ENCODE data around the gene MYOM1. TPM values are rescaled to one million over a fixed set of nuclear protein-coding genes. Genes with fewer than 3 reads are reported as not detected.
A peak's percentile ranks its signal among the peaks of the same experiment; 100 is the strongest.

Gene MYOM1
- total RNA-seq, 2 experiments from 2014 or later = 0.74 to 1.5 TPM

GRCh38 chr18:3216987-3217386 is 2.8 kb downstream of the MYOM1 start:
- Histone ChIP-seq H3K36me3 (ENCODE audit: insufficient read depth, low read length) (no peaks in the 10 kb centered on the region), H3K4me1 (ENCODE audit: insufficient read depth, low read length) (peaks cover 3% of the 10 kb centered on the region), H3K27me3 (ENCODE audit: control insufficient read depth in 1 of 2, insufficient read depth in 2 of 2, low read length in 2 of 2) (no peaks in the 10 kb centered on the region), H3K27ac (ENCODE audit: low read depth in 1 of 2, low read length in 2 of 2) (no peak overlapping the region), H3K4me3 (ENCODE audit: low read length) (no peak overlapping the region), H3K9me3 (ENCODE audit: control insufficient read depth in 1 of 2, insufficient read depth in 1 of 2, low read length in 2 of 2) (no peaks in the 10 kb centered on the region)
- no peaks in the 10 kb centered on the region for H3K36me3 Mint-ChIP-seq (ENCODE audit: low read depth)
- DNase-seq (no peak), ATAC-seq (ENCODE audit: poor library complexity) (no peak)
- ChIA-PET CTCF (interaction anchor here (0.6 kb wide), 1 partner anchor 12 kb away, joined by 3 read pairs; no protein-coding TSS in a partner anchor), POLR2A (no interaction called here)
- no peak for TF ChIP-seq CTCF (IDR thresholded peaks at IDR 0.05)
- intact Hi-C loops (cut with DNase I, micrococcal nuclease) = no loop called here
- no peaks in the 10 kb centered on the region for H3K27me3 Mint-ChIP-seq
- no peak overlapping the region for H3K4me3 Mint-ChIP-seq
- peaks cover 13% of the 10 kb centered on the region for H3K4me1 Mint-ChIP-seq (ENCODE audit: low read depth)
- H3K27ac Mint-ChIP-seq = no peak overlapping the region
- no peaks in the 10 kb centered on the region for H3K9me3 Mint-ChIP-seq

- no peaks in the 10 kb centered on the region for H3K9me3 ChIP-seq (ENCODE audit: control insufficient read depth in 1 of 2, insufficient read depth in 1 of 2, low read length in 2 of 2)
- TF ChIP-seq CTCF (IDR thresholded peaks at IDR 0.05) = no peak
- no peaks in the 10 kb centered on the region for H3K27me3 ChIP-seq (ENCODE audit: control insufficient read depth in 1 of 2, insufficient read depth in 2 of 2, low read length in 2 of 2)
- ATAC-seq (ENCODE audit: poor library complexity) (no peak), DNase-seq (no peak)
- H3K27ac ChIP-seq (ENCODE audit: low read depth in 1 of 2, low read length in 2 of 2) = no peak overlapping the region
- CTCF ChIA-PET = no interaction called here
- H3K36me3 Mint-ChIP-seq (ENCODE audit: low read depth) = no peaks in the 10 kb centered on the region
- H3K27ac Mint-ChIP-seq = no peak overlapping the region
- no peak overlapping the region for H3K4me3 ChIP-seq (ENCODE audit: low read length)
- no peaks in the 10 kb centered on the region for H3K9me3 Mint-ChIP-seq
- H3K27me3 Mint-ChIP-seq = no peaks in the 10 kb centered on the region
- H3K36me3 ChIP-seq (ENCODE audit: insufficient read depth, low read length) = no peaks in the 10 kb centered on the region
- peaks cover 3% of the 10 kb centered on the region for H3K4me1 ChIP-seq (ENCODE audit: insufficient read depth, low read length)
- H3K4me3 Mint-ChIP-seq = no peak overlapping the region
- H3K4me1 Mint-ChIP-seq (ENCODE audit: low read depth) = peaks cover 13% of the 10 kb centered on the region
- POLR2A ChIA-PET = no interaction called here
- intact Hi-C loops (cut with DNase I, micrococcal nuclease) = no loop called here
These were observed 4.7 kb downstream of the MYOM1 start for GRCh38 chr18:3214855-3215637.

- POLR2A ChIA-PET = interaction anchor here (0.7 to 1.7 kb wide), 2 partner anchors 33 to 36 kb away, joined by 4 to 5 read pairs; no protein-coding TSS in a partner anchor
- TF ChIP-seq CTCF (IDR thresholded peaks at IDR 0.05) = no peak
- H3K4me1 Mint-ChIP-seq (ENCODE audit: low read depth) = peaks cover 13% of the 10 kb centered on the region
- peak overlapping the region; percentile 62 for H3K27ac Mint-ChIP-seq
- peak; percentile 98 for ATAC-seq (ENCODE audit: poor library complexity)
- peak in 4 of 14 experiments; percentile 8 to 54 (median 47) for DNase-seq
- H3K4me1 ChIP-seq (ENCODE audit: insufficient read depth, low read length) = peaks cover 3% of the 10 kb centered on the region
- no peaks in the 10 kb centered on the region for H3K36me3 Mint-ChIP-seq (ENCODE audit: low read depth)
- H3K9me3 Mint-ChIP-seq = no peaks in the 10 kb centered on the region
- CTCF ChIA-PET = no interaction called here
- H3K27ac ChIP-seq (ENCODE audit: low read depth in 1 of 2, low read length in 2 of 2) = no peak overlapping the region
- H3K27me3 Mint-ChIP-seq = no peaks in the 10 kb centered on the region
- no peaks in the 10 kb centered on the region for H3K27me3 ChIP-seq (ENCODE audit: control insufficient read depth in 1 of 2, insufficient read depth in 2 of 2, low read length in 2 of 2)
- intact Hi-C loops (cut with DNase I, micrococcal nuclease) = no loop called here
- no peak overlapping the region for H3K4me3 ChIP-seq (ENCODE audit: low read length)
- H3K4me3 Mint-ChIP-seq = no peak overlapping the region
- H3K9me3 ChIP-seq (ENCODE audit: control insufficient read depth in 1 of 2, insufficient read depth in 1 of 2, low read length in 2 of 2) = no peaks in the 10 kb centered on the region
- H3K36me3 ChIP-seq (ENCODE audit: insufficient read depth, low read length) = no peaks in the 10 kb centered on the region
These were observed 6.3 kb downstream of the MYOM1 start for GRCh38 chr18:3213300-3214059.

All from CD4-positive, alpha-beta T cell (primary cell).